ENCODE data around the gene TSPAN9.

- no peak for TF ChIP-seq CTCF (IDR thresholded peaks at IDR 0.05; ENCODE audit: low read length)
- TF ChIP-seq EZH2 (IDR thresholded peaks at IDR 0.05; ENCODE audit: borderline replicate concordance, low read length), result no peak
These were observed 250.9 kb downstream of the TSPAN9 start for GRCh38 chr12:3328081-3328480.

All from OCI-LY1 (cell line).